Fibroblast of lung (primary cell): ENCODE results near the gene LCNL1. TPM values are rescaled to one million over a fixed set of nuclear protein-coding genes. Genes with fewer than 3 reads are reported as not detected.

Source experiments
- DNase-seq, 2 donors: peaks; one replicate each; pipeline versions ENCODE4 v3.0.0 to v3.0.0-alpha.2; 2010; ENCODE audit warnings: low read depth in 2 of 2
- H2AFZ ChIP-seq: 2 replicates; pipeline ENCODE4 v1.5.1; 2012; ENCODE audit warnings: low read length, control low read depth, inconsistent platforms
- H3K27ac ChIP-seq: 2 replicates; pipeline ENCODE4 v1.5.1; 2011; ENCODE audit warnings: low read length, control low read depth; ENCODE audit not compliant: insufficient read depth
- H3K27me3 ChIP-seq: 2 replicates; pipeline ENCODE4 v1.5.1; 2011; ENCODE audit warnings: mild to moderate bottlenecking, low read length; ENCODE audit not compliant: control insufficient read depth, insufficient read depth
- H3K36me3 ChIP-seq: 2 replicates; pipeline ENCODE4 v1.5.1; 2011; ENCODE audit warnings: low read length; ENCODE audit not compliant: control insufficient read depth, insufficient read depth
- H3K4me1 ChIP-seq: 2 replicates; pipeline ENCODE4 v1.5.1; 2011; ENCODE audit warnings: low read length; ENCODE audit not compliant: control insufficient read depth, insufficient read depth; ENCODE audit errors: extremely low read depth
- H3K4me2 ChIP-seq: 2 replicates; pipeline ENCODE4 v1.5.1; 2011; ENCODE audit warnings: low read length, control low read depth; ENCODE audit not compliant: insufficient read depth; ENCODE audit errors: extremely low read depth
- H3K4me3 ChIP-seq, 4 experiments: fragments of 200-600 bp in 1 of 4; sonication (generic) in 1 of 4; replicated peaks in 1 of 4; 2 replicates each; pipeline ENCODE4 v1.5.1; 2011 to 2016; ENCODE audit warnings: low read length in 4 of 4, low read depth in 3 of 4, mild to moderate bottlenecking in 3 of 4, control low read depth in 2 of 4, inconsistent platforms in 1 of 4, mixed read lengths in 1 of 4; ENCODE audit not compliant: insufficient read depth in 1 of 4; ENCODE audit errors: control extremely low read depth in 1 of 4
- H3K79me2 ChIP-seq: 2 replicates; pipeline ENCODE4 v1.5.1; 2012; ENCODE audit warnings: mild to moderate bottlenecking, low read length, inconsistent platforms; ENCODE audit not compliant: control insufficient read depth, insufficient read depth
- H3K9ac ChIP-seq: 2 replicates; pipeline ENCODE4 v1.5.1; 2011; ENCODE audit warnings: mild to moderate bottlenecking, low read length, control low read depth; ENCODE audit not compliant: insufficient read depth
- H3K9me3 ChIP-seq: 2 replicates; pipeline ENCODE4 v1.5.1; 2012; ENCODE audit warnings: low read depth, low read length; ENCODE audit not compliant: control insufficient read depth, insufficient read depth
- H4K20me1 ChIP-seq: 2 replicates; pipeline ENCODE4 v1.5.1; 2011; ENCODE audit warnings: low read length; ENCODE audit not compliant: control insufficient read depth, insufficient read depth; ENCODE audit errors: extremely low read depth
- CTCF ChIP-seq, 2 donors: IDR thresholded peaks in 1 of 2; conservative IDR thresholded peaks in 1 of 2; 1 replicate in 1 of 2; 2 replicates in 1 of 2; pipeline ENCODE4 v1.5.1; 2011 to 2012; ENCODE audit warnings: low read length in 2 of 2, control low read depth in 1 of 2, inconsistent platforms in 1 of 2, low read depth in 1 of 2, mild to moderate bottlenecking in 1 of 2
- EZH2 ChIP-seq: IDR thresholded peaks from 2 replicates; pipeline ENCODE4 v1.5.1; 2012; ENCODE audit warnings: low read length, control low read depth, mild to moderate bottlenecking; ENCODE audit errors: missing control alignments
- polyA plus RNA-seq, 2 donors: library from polyadenylated mRNA; depleted of rRNA in 1 of 2; stranded (reverse) in 1 of 2; unstranded in 1 of 2; fragments of >200 nt; gene quantifications; 2 replicates each; pipeline ENCODE4 v1.2.1, GENCODE V29; 2011 to 2012; ENCODE audit warnings: missing spikeins in 1 of 2
- total RNA-seq: library from RNA; depleted of rRNA; stranded (reverse); fragments of >200 nt; gene quantifications from 2 replicates; pipeline ENCODE4 v1.2.1, GENCODE V29; 2014

The LCNL1 gene
- total and polyA plus RNA-seq, 2 donors (not counting 1 experiment from before 2014, with no cell fraction given): 1.4 to 6.3 TPM

- DNase-seq: no peak
- H3K9me3 ChIP-seq: no peaks in the 10 kb centered on the region
- H2AFZ ChIP-seq: no peak overlapping the region
- peaks cover 38% of the 10 kb centered on the region for H3K36me3 ChIP-seq
- H3K27ac ChIP-seq: no peak overlapping the region
- peak overlapping the region; percentile 7 for H3K9ac ChIP-seq
- peaks cover 23% of the 10 kb centered on the region for H3K79me2 ChIP-seq
- TF ChIP-seq EZH2 (no peak), CTCF (conservative IDR thresholded peaks at IDR 0.05 in 1 of 2, IDR thresholded peaks at IDR 0.05 in 1 of 2; ENCODE audit: low read depth in 1 of 2, low read length in 2 of 2) (no peak)
- no peaks in the 10 kb centered on the region for H3K27me3 ChIP-seq
- peak overlapping the region in 1 of 4 experiments; percentile 83 for H3K4me3 ChIP-seq
- peaks cover 2% of the 10 kb centered on the region for H3K4me1 ChIP-seq
- H3K4me2 ChIP-seq: peak overlapping the region; percentile 88
- no peaks in the 10 kb centered on the region for H4K20me1 ChIP-seq
Observed at GRCh38 chr9:136942112-136942880, 40.5 kb upstream of the LCNL1 start.

- DNase-seq: no peak
- no peak overlapping the region for H2AFZ ChIP-seq
- H3K4me1 ChIP-seq: peaks cover 2% of the 10 kb centered on the region
- peaks cover 23% of the 10 kb centered on the region for H3K79me2 ChIP-seq
- no peaks in the 10 kb centered on the region for H3K9me3 ChIP-seq
- no peaks in the 10 kb centered on the region for H4K20me1 ChIP-seq
- H3K27ac ChIP-seq: no peak overlapping the region
- H3K4me3 ChIP-seq: peak overlapping the region in 2 of 4 experiments; percentile 83 to 84
- peak overlapping the region; percentile 88 for H3K4me2 ChIP-seq
- peak overlapping the region; percentile 7 for H3K9ac ChIP-seq
- no peaks in the 10 kb centered on the region for H3K27me3 ChIP-seq
- no peak for TF ChIP-seq EZH2
- peaks cover 38% of the 10 kb centered on the region for H3K36me3 ChIP-seq
Observed at GRCh38 chr9:136942881-136943230, 39.9 kb upstream of the LCNL1 start.

- H3K9ac ChIP-seq: peak overlapping the region; percentile 80
- peak overlapping the region; percentile 85 for H3K27ac ChIP-seq
- no peaks in the 10 kb centered on the region for H4K20me1 ChIP-seq
- peaks cover 2% of the 10 kb centered on the region for H3K4me1 ChIP-seq
- peaks cover 23% of the 10 kb centered on the region for H3K79me2 ChIP-seq
- TF ChIP-seq CTCF (conservative IDR thresholded peaks at IDR 0.05 in 1 of 2, IDR thresholded peaks at IDR 0.05 in 1 of 2; ENCODE audit: low read depth in 1 of 2, low read length in 2 of 2) (no peak), EZH2 (no peak)
- H3K4me2 ChIP-seq: peak overlapping the region; percentile 88
- no peaks in the 10 kb centered on the region for H3K27me3 ChIP-seq
- DNase-seq: peak; percentile 11 to 22
- H3K36me3 ChIP-seq: peaks cover 38% of the 10 kb centered on the region
- no peak overlapping the region for H2AFZ ChIP-seq
- no peaks in the 10 kb centered on the region for H3K9me3 ChIP-seq
- peak overlapping the region; percentile 61 to 90 (median 84) for H3K4me3 ChIP-seq
Observed at GRCh38 chr9:136943291-136944211, 39.2 kb upstream of the LCNL1 start.
